Measurements from ENCODE around the gene BNIP5. TPM values are rescaled to one million over a fixed set of nuclear protein-coding genes. Genes with fewer than 3 reads are reported as not detected.

BNIP5 gene
- total RNA-seq, 1 experiment from 2014 or later, result not detected

GRCh38 chr6:36343109-36343680 is 6.5 kb upstream of the BNIP5 start:
- Mint-ChIP-seq H3K27me3 (ENCODE audit: low read depth) (peaks cover 15% of the 10 kb centered on the region), H3K36me3 (no peaks in the 10 kb centered on the region), H3K4me3 (no peak overlapping the region), H3K4me1 (peaks cover 21% of the 10 kb centered on the region), H3K9me3 (no peaks in the 10 kb centered on the region), H3K27ac (no peak overlapping the region)
- DNase-seq (ENCODE audit: low spot score), result no peak
- ChIA-PET CTCF (interaction anchor here (0.7 to 1.2 kb wide), 4 partner anchors 18 to 41 kb away, joined by 3 to 4 read pairs (median 3); no protein-coding TSS in a partner anchor), POLR2A (no interaction called here)
- ATAC-seq, result no peak
- TF ChIP-seq OVOL2 (CRISPR knock-in tag; IDR thresholded peaks at IDR 0.05; ENCODE audit: borderline replicate concordance) (no peak), ZNF281 (CRISPR knock-in tag; IDR thresholded peaks at IDR 0.05) (no peak), STAT6 (CRISPR knock-in tag; conservative IDR thresholded peaks at IDR 0.05; ENCODE audit: low read depth) (no peak), TCF7 (CRISPR knock-in tag; IDR thresholded peaks at IDR 0.05; ENCODE audit: low read depth) (no peak), IRF2 (CRISPR knock-in tag; IDR thresholded peaks at IDR 0.05; ENCODE audit: borderline replicate concordance, low read depth) (no peak), NFYB (CRISPR knock-in tag; conservative IDR thresholded peaks at IDR 0.05; ENCODE audit: low read depth) (no peak), KAT7 (CRISPR knock-in tag; IDR thresholded peaks at IDR 0.05; ENCODE audit: borderline replicate concordance) (no peak), ZNF425 (CRISPR knock-in tag; conservative IDR thresholded peaks at IDR 0.05) (no peak), FOXJ3 (CRISPR knock-in tag; IDR thresholded peaks at IDR 0.05; ENCODE audit: borderline replicate concordance) (no peak), ATF1 (CRISPR knock-in tag; IDR thresholded peaks at IDR 0.05) (no peak)
- TF ChIP-seq, protein P1, sequence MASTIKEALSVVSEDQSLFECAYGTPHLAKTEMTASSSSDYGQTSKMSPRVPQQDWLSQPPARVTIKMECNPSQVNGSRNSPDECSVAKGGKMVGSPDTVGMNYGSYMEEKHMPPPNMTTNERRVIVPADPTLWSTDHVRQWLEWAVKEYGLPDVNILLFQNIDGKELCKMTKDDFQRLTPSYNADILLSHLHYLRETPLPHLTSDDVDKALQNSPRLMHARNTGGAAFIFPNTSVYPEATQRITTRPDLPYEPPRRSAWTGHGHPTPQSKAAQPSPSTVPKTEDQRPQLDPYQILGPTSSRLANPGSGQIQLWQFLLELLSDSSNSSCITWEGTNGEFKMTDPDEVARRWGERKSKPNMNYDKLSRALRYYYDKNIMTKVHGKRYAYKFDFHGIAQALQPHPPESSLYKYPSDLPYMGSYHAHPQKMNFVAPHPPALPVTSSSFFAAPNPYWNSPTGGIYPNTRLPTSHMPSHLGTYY (CRISPR knock-in tag; IDR thresholded peaks at IDR 0.05), result no peak
- TF ChIP-seq, protein P2, sequence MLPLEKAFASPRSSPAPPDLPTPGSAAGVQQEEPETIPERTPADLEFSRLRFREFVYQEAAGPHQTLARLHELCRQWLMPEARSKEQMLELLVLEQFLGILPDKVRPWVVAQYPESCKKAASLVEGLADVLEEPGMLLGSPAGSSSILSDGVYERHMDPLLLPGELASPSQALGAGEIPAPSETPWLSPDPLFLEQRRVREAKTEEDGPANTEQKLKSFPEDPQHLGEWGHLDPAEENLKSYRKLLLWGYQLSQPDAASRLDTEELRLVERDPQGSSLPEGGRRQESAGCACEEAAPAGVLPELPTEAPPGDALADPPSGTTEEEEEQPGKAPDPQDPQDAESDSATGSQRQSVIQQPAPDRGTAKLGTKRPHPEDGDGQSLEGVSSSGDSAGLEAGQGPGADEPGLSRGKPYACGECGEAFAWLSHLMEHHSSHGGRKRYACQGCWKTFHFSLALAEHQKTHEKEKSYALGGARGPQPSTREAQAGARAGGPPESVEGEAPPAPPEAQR (CRISPR knock-in tag; IDR thresholded peaks at IDR 0.05), result no peak
- TF ChIP-seq, protein P3, sequence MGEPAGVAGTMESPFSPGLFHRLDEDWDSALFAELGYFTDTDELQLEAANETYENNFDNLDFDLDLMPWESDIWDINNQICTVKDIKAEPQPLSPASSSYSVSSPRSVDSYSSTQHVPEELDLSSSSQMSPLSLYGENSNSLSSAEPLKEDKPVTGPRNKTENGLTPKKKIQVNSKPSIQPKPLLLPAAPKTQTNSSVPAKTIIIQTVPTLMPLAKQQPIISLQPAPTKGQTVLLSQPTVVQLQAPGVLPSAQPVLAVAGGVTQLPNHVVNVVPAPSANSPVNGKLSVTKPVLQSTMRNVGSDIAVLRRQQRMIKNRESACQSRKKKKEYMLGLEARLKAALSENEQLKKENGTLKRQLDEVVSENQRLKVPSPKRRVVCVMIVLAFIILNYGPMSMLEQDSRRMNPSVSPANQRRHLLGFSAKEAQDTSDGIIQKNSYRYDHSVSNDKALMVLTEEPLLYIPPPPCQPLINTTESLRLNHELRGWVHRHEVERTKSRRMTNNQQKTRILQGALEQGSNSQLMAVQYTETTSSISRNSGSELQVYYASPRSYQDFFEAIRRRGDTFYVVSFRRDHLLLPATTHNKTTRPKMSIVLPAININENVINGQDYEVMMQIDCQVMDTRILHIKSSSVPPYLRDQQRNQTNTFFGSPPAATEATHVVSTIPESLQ (CRISPR knock-in tag; IDR thresholded peaks at IDR 0.05), result no peak
- TF ChIP-seq, protein P4, sequence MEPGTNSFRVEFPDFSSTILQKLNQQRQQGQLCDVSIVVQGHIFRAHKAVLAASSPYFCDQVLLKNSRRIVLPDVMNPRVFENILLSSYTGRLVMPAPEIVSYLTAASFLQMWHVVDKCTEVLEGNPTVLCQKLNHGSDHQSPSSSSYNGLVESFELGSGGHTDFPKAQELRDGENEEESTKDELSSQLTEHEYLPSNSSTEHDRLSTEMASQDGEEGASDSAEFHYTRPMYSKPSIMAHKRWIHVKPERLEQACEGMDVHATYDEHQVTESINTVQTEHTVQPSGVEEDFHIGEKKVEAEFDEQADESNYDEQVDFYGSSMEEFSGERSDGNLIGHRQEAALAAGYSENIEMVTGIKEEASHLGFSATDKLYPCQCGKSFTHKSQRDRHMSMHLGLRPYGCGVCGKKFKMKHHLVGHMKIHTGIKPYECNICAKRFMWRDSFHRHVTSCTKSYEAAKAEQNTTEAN (CRISPR knock-in tag; IDR thresholded peaks at IDR 0.05), result no peak
- TF ChIP-seq, protein P5, sequence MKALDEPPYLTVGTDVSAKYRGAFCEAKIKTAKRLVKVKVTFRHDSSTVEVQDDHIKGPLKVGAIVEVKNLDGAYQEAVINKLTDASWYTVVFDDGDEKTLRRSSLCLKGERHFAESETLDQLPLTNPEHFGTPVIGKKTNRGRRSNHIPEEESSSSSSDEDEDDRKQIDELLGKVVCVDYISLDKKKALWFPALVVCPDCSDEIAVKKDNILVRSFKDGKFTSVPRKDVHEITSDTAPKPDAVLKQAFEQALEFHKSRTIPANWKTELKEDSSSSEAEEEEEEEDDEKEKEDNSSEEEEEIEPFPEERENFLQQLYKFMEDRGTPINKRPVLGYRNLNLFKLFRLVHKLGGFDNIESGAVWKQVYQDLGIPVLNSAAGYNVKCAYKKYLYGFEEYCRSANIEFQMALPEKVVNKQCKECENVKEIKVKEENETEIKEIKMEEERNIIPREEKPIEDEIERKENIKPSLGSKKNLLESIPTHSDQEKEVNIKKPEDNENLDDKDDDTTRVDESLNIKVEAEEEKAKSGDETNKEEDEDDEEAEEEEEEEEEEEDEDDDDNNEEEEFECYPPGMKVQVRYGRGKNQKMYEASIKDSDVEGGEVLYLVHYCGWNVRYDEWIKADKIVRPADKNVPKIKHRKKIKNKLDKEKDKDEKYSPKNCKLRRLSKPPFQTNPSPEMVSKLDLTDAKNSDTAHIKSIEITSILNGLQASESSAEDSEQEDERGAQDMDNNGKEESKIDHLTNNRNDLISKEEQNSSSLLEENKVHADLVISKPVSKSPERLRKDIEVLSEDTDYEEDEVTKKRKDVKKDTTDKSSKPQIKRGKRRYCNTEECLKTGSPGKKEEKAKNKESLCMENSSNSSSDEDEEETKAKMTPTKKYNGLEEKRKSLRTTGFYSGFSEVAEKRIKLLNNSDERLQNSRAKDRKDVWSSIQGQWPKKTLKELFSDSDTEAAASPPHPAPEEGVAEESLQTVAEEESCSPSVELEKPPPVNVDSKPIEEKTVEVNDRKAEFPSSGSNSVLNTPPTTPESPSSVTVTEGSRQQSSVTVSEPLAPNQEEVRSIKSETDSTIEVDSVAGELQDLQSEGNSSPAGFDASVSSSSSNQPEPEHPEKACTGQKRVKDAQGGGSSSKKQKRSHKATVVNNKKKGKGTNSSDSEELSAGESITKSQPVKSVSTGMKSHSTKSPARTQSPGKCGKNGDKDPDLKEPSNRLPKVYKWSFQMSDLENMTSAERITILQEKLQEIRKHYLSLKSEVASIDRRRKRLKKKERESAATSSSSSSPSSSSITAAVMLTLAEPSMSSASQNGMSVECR (CRISPR knock-in tag; IDR thresholded peaks at IDR 0.05; ENCODE audit: borderline replicate concordance), result no peak
